ENCODE data around the gene C17orf107.

C17orf107 gene

GRCh38 chr17:4950746-4951204 lies 51.4 kb downstream of the C17orf107 start, which contains the start of gene ENO3:
Gene ENO3 (plus strand): TSS chr17:4951119. CDS start chr17:4951830, 711 bp downstream.
- no peak for DNase-seq

GRCh38 chr17:4951486-4951885 lies 52.1 kb downstream of the C17orf107 start:
- DNase-seq: no peak
